Prostate gland (tissue), 2 donors: Measurements from ENCODE around the gene ZNF254.

Experiments
- POLR2A ChIP-seq: fragments of 450-650 bp; IDR thresholded peaks from one replicate; pipeline ENCODE4 v1.6.1; 2016; ENCODE audit warnings: antibody characterized with exemption, mild to moderate bottlenecking
- POLR2AphosphoS5 ChIP-seq: sonication (generic); formaldehyde crosslinking; IDR thresholded peaks from one replicate; pipeline ENCODE4 v1.6.1; 2017; ENCODE audit warnings: antibody characterized with exemption
- TF ChIP-seq, protein P1 (sequence below), 4 experiments: fragments of 200-600 bp in 2 of 4; fragments of 450-650 bp in 2 of 4; sonication (generic) in 2 of 4; IDR thresholded peaks; 1 replicate in 3 of 4; 2 replicates in 1 of 4; pipeline ENCODE4 v1.5.1; 2016 to 2019; ENCODE audit warnings: antibody characterized with exemption in 4 of 4, mild to moderate bottlenecking in 2 of 4, moderate library complexity in 2 of 4

- TF ChIP-seq, protein P1, sequence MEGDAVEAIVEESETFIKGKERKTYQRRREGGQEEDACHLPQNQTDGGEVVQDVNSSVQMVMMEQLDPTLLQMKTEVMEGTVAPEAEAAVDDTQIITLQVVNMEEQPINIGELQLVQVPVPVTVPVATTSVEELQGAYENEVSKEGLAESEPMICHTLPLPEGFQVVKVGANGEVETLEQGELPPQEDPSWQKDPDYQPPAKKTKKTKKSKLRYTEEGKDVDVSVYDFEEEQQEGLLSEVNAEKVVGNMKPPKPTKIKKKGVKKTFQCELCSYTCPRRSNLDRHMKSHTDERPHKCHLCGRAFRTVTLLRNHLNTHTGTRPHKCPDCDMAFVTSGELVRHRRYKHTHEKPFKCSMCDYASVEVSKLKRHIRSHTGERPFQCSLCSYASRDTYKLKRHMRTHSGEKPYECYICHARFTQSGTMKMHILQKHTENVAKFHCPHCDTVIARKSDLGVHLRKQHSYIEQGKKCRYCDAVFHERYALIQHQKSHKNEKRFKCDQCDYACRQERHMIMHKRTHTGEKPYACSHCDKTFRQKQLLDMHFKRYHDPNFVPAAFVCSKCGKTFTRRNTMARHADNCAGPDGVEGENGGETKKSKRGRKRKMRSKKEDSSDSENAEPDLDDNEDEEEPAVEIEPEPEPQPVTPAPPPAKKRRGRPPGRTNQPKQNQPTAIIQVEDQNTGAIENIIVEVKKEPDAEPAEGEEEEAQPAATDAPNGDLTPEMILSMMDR (IDR thresholded peaks at IDR 0.05) = no peak
- TF ChIP-seq POLR2AphosphoS5 (no peak), POLR2A (no peak)
Observed at GRCh38 chr19:24098359-24098758, 11.4 kb downstream of the ZNF254 start.
